Neutrophil (primary cell): ENCODE data around the gene KISS1R.

Experiments used
- H3K27ac ChIP-seq: fragments of 200-600 bp; sonication (generic); 2 replicates; pipeline ENCODE4 v1.5.1; 2016; ENCODE audit warnings: mild to moderate bottlenecking, moderate library complexity
- H3K27me3 ChIP-seq: fragments of 200-600 bp; sonication (generic); 2 replicates; pipeline ENCODE4 v1.6.0; 2016; ENCODE audit warnings: mild to moderate bottlenecking
- H3K36me3 ChIP-seq: fragments of 200-600 bp; sonication (generic); 2 replicates; pipeline ENCODE4 v1.5.1; 2017
- H3K4me1 ChIP-seq, 2 experiments: fragments of 200-600 bp in 1 of 2; sonication (generic) in 1 of 2; 1 replicate in 1 of 2; 2 replicates in 1 of 2; pipeline versions ENCODE4 v1.5.1 to v1.6.1; 2013 to 2016; ENCODE audit warnings: low read depth in 1 of 2, low read length in 1 of 2, mild to moderate bottlenecking in 1 of 2, moderate library complexity in 1 of 2; ENCODE audit not compliant: control insufficient read depth in 1 of 2, insufficient read depth in 1 of 2
- H3K4me3 ChIP-seq, 2 experiments: fragments of 200-600 bp in 1 of 2; sonication (generic) in 1 of 2; 1 replicate in 1 of 2; 2 replicates in 1 of 2; pipeline ENCODE4 v1.5.1; 2013 to 2016; ENCODE audit warnings: low read depth in 1 of 2, low read length in 1 of 2, mild to moderate bottlenecking in 1 of 2, moderate library complexity in 1 of 2
- H3K9me3 ChIP-seq: fragments of 200-600 bp; sonication (generic); 2 replicates; pipeline ENCODE4 v1.5.1; 2016
- TF ChIP-seq, protein P1 (sequence below): fragments of 200-600 bp; sonication (generic); IDR thresholded peaks from 2 replicates; pipeline ENCODE4 v1.5.1; 2016; ENCODE audit warnings: antibody characterized with exemption

Gene KISS1R

DNA sequence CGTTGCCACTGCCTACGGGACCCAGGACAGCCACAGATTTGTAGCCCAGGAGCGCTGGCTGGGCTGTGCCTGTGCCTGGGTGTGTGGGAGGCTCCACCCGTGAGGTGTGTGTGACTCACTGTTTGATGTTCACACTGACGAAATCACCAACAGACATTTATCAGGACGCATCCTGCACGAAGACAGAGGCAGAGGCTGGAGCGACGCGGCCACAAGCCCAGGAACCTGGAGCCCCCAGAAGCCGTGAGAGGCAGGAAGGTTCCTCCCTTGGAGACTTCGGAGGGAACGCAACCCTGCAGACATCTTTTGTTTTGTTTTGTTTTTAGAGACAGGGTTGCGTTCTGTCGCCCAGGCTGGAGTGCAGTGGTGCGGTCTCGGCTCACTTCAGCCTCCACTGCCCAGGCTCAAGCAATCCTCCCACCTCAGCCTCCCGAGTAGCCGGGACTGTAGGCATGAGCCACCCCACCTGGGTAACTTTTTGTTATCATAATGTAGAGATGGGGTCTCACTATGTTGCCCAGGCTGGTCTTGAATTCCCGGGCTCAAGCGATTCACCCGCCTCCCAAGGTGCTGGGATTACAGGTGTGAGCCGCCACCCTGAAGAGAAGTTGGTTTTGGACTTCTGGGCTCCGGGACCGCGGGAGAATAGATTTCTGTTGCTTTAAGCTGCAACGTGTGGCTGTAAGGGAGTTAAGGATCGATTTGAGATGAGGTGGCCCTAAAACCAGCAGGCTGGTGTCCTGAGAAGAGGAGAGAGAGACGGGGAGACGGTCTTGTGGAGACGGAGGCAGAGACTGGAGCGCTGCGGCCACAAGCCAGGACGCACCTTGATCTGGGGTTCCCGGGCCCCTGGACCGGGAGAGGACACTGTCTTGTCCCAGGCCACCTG is 42.1 kb downstream of the KISS1R start:
- peaks cover 1 to 3% of the 10 kb centered on the region in 2 experiments for H3K4me1 ChIP-seq
- no peaks in the 10 kb centered on the region for H3K27me3 ChIP-seq
- H3K9me3 ChIP-seq, result no peaks in the 10 kb centered on the region
- H3K36me3 ChIP-seq, result peaks cover 58% of the 10 kb centered on the region
- H3K4me3 ChIP-seq, result no peak overlapping the region
- no peak overlapping the region for H3K27ac ChIP-seq
- TF ChIP-seq, protein P1, sequence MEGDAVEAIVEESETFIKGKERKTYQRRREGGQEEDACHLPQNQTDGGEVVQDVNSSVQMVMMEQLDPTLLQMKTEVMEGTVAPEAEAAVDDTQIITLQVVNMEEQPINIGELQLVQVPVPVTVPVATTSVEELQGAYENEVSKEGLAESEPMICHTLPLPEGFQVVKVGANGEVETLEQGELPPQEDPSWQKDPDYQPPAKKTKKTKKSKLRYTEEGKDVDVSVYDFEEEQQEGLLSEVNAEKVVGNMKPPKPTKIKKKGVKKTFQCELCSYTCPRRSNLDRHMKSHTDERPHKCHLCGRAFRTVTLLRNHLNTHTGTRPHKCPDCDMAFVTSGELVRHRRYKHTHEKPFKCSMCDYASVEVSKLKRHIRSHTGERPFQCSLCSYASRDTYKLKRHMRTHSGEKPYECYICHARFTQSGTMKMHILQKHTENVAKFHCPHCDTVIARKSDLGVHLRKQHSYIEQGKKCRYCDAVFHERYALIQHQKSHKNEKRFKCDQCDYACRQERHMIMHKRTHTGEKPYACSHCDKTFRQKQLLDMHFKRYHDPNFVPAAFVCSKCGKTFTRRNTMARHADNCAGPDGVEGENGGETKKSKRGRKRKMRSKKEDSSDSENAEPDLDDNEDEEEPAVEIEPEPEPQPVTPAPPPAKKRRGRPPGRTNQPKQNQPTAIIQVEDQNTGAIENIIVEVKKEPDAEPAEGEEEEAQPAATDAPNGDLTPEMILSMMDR, result no peak

DNA sequence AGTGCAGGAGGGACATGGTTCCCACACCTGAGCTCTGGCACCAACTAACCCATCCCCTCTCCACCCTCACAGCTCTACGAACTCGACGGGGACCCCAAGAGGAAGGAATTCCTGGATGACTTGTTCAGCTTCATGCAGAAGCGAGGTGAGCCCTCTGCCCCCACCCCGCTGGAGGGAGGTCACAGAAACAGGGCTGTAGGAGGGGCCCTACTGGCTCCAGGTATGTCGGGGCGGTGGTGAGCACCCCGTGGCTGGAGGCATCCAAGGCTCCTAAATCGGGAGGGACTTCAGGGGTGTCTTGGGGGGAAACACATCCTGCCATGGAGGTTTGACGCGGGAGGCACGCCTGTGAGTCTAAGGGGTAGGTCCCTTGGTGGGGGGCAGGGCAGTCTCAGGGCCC is 42.9 kb downstream of the KISS1R start:
- no peak overlapping the region for H3K4me3 ChIP-seq
- peaks cover 0 to 3% of the 10 kb centered on the region in 2 experiments for H3K4me1 ChIP-seq
- H3K27me3 ChIP-seq, result no peaks in the 10 kb centered on the region
- H3K36me3 ChIP-seq, result peaks cover 64% of the 10 kb centered on the region
- no peak overlapping the region for H3K27ac ChIP-seq
- TF ChIP-seq, protein P1, result no peak
- H3K9me3 ChIP-seq, result no peaks in the 10 kb centered on the region

DNA sequence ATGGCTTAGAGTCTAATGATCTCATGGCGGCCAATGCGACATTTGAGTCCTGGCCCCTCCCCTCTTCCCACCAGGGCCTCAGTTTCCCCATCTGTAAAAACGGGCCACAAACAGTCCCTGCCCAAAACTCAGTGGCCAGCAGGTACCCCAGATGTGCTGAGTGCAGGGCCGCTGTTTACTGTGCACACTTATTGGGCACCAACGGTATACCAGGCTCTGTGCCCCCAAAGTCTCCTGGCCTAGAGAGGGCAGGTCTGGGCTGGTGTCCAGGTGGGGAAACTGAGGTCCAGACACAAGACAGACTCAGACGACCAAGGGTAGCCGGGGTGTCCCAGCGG is 43.4 kb downstream of the KISS1R start:
- Histone ChIP-seq H3K4me3 (no peak overlapping the region), H3K9me3 (no peaks in the 10 kb centered on the region), H3K27me3 (no peaks in the 10 kb centered on the region), H3K27ac (no peak overlapping the region), H3K4me1 (peaks cover 0 to 3% of the 10 kb centered on the region in 2 experiments), H3K36me3 (peaks cover 66% of the 10 kb centered on the region)
- TF ChIP-seq, protein P1, result no peak

DNA sequence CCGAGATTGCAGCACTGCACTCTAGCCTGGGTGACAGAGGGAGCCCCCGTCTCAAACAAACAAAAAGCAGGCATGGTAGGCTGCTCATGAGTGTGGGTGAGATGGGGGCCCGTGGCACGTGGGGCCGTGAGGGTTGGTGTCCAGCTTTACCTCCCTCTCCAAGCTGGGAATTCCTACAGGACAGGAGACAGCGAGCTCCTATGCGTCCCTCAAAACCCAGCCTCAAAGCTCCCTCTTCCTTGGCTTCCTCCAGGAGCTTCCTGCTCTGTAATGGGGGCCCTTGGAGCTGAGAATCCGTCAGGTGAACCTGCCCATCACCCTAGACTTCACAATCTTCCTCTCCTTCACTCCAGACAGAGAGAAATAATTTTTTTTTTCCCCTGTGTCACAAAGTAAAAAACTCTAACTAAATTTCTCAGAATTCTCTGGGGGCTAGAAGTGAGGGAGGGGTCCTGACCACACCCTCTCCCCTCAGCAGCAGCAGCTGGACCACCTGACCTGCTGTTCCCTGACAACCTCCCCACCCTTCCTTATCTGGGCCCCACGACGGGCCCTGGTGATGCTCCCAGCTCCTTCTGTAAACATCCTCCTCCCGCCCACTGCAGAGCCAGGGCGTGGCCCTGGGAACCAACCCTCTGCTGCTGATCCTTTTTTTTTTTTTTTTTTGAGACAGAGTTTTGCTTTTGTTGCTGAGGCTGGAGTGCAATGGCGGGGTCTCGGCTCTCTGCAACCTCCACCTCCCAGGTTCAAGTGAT is 44.9 kb downstream of the KISS1R start:
- Histone ChIP-seq H3K36me3 (peaks cover 81% of the 10 kb centered on the region), H3K9me3 (no peaks in the 10 kb centered on the region), H3K4me3 (no peak overlapping the region), H3K27ac (no peak overlapping the region), H3K4me1 (no peaks in the 10 kb centered on the region), H3K27me3 (no peaks in the 10 kb centered on the region)
- TF ChIP-seq, protein P1, result no peak

DNA sequence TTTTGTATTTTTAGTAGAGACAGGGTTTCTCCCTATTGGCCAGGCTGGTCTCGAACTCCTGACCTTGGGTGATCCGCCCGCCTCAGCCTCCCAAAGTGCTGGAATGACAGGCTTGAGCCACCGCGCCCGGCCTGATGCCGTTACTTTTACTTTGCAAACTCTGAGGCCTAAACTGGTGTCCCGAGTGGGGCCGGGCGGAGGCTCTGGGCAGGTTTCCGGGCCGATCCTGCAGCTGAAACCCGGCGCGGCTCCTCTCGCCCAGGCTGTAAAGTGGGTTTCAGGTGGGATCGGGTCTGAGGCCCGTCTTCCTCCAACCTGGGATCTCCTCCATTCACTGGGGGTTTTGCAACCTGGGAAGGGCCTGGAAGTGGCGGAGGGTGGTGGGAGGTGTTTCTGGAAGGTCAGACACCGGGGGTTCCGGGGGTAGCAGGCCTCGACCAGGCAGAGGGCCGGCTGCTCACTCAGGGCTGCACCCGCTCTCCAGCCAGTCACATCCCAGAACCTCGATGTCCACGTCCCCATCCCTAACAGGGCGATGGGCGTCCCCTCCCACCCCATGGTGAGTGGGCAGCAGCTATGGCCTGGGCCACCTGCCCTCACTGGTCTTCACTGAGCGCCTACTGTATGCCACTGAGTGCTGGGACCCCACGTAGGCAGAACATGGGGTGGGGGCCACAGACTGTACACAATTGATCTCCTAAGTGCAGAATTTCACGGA is 45.7 kb downstream of the KISS1R start:
- TF ChIP-seq, protein P1, result no peak
- Histone ChIP-seq H3K4me1 (no peaks in the 10 kb centered on the region), H3K27ac (no peak overlapping the region), H3K27me3 (no peaks in the 10 kb centered on the region), H3K36me3 (peaks cover 89% of the 10 kb centered on the region), H3K4me3 (no peak overlapping the region), H3K9me3 (no peaks in the 10 kb centered on the region)
